ENCODE results near the gene GAS6.

- TF ChIP-seq, protein P1, sequence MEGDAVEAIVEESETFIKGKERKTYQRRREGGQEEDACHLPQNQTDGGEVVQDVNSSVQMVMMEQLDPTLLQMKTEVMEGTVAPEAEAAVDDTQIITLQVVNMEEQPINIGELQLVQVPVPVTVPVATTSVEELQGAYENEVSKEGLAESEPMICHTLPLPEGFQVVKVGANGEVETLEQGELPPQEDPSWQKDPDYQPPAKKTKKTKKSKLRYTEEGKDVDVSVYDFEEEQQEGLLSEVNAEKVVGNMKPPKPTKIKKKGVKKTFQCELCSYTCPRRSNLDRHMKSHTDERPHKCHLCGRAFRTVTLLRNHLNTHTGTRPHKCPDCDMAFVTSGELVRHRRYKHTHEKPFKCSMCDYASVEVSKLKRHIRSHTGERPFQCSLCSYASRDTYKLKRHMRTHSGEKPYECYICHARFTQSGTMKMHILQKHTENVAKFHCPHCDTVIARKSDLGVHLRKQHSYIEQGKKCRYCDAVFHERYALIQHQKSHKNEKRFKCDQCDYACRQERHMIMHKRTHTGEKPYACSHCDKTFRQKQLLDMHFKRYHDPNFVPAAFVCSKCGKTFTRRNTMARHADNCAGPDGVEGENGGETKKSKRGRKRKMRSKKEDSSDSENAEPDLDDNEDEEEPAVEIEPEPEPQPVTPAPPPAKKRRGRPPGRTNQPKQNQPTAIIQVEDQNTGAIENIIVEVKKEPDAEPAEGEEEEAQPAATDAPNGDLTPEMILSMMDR (IDR thresholded peaks at IDR 0.05; ENCODE audit: insufficient read depth, low read length, poor library complexity, severe bottlenecking): no peak
- no peak for TF ChIP-seq EZH2phosphoT487 (conservative IDR thresholded peaks at IDR 0.05; ENCODE audit: low read length)
Measured at GRCh38 chr13:113813070-113813748, 50.7 kb downstream of the GAS6 start.

All from SU-DHL-6 (cell line).